Tibial nerve (tissue), 4 donors: ENCODE data around the gene LGALS14. TPM values are rescaled to one million over a fixed set of nuclear protein-coding genes. Genes with fewer than 3 reads are reported as not detected.

Source experiments
- DNase-seq, 2 donors: peaks; one replicate each; pipeline ENCODE4 v3.0.0-alpha.2; 2019; ENCODE audit warnings: low spot score in 2 of 2
- H3K27ac ChIP-seq, 4 donors: fragments of 200-600 bp; sonication (generic) in 3 of 4; one replicate each; pipeline ENCODE4 v1.5.1; 2017 to 2019; ENCODE audit warnings: mild to moderate bottlenecking in 1 of 4
- H3K27me3 ChIP-seq, 2 donors: fragments of 200-600 bp; sonication (generic) in 1 of 2; one replicate each; pipeline versions ENCODE4 v1.5.1 to v1.6.0; 2017 to 2019
- H3K36me3 ChIP-seq, 3 donors: fragments of 200-600 bp; sonication (generic); one replicate each; pipeline ENCODE4 v1.5.1; 2018 to 2019
- H3K4me1 ChIP-seq, 4 donors: fragments of 200-600 bp; sonication (generic) in 3 of 4; one replicate each; pipeline ENCODE4 v1.5.1; 2017 to 2019
- H3K4me3 ChIP-seq, 4 donors: fragments of 200-600 bp; sonication (generic) in 3 of 4; one replicate each; pipeline ENCODE4 v1.5.1; 2017 to 2019; ENCODE audit warnings: mild to moderate bottlenecking in 1 of 4, moderate library complexity in 1 of 4
- H3K9me3 ChIP-seq, 4 donors: fragments of 200-600 bp; sonication (generic) in 3 of 4; one replicate each; pipeline ENCODE4 v1.5.1; 2017 to 2019
- EP300 ChIP-seq, 2 donors: sonication (generic); formaldehyde crosslinking; IDR thresholded peaks; one replicate each; pipeline ENCODE4 v1.6.1; 2017; ENCODE audit warnings: antibody characterized with exemption in 2 of 2, mild to moderate bottlenecking in 1 of 2
- POLR2A ChIP-seq, 2 donors: fragments of 450-650 bp; IDR thresholded peaks; one replicate each; pipeline ENCODE4 v1.6.1; 2017; ENCODE audit warnings: antibody characterized with exemption in 2 of 2, mild to moderate bottlenecking in 2 of 2, moderate library complexity in 2 of 2
- WGBS, 2 donors: methylation state at CpG; one replicate each; pipeline ENCODE4 v1.1.5; 2018; 5-methylcytosine and 5-hydroxymethylcytosine counted together
- total RNA-seq, 4 donors: library from RNA; depleted of rRNA; stranded (reverse); fragments of >200 nt; gene quantifications; one replicate each; pipeline ENCODE4 v1.1.0, GENCODE V29; 2016
- TF ChIP-seq, protein P1 (sequence below), 5 experiments: fragments of 200-600 bp in 3 of 5; fragments of 450-650 bp in 2 of 5; sonication (generic) in 3 of 5; IDR thresholded peaks; one replicate each; pipeline ENCODE4 v1.5.1; 2016 to 2019; ENCODE audit warnings: antibody characterized with exemption in 5 of 5, mild to moderate bottlenecking in 3 of 5, moderate library complexity in 2 of 5

The LGALS14 gene
- total RNA-seq, 4 donors from 2014 or later = not detected

DNA sequence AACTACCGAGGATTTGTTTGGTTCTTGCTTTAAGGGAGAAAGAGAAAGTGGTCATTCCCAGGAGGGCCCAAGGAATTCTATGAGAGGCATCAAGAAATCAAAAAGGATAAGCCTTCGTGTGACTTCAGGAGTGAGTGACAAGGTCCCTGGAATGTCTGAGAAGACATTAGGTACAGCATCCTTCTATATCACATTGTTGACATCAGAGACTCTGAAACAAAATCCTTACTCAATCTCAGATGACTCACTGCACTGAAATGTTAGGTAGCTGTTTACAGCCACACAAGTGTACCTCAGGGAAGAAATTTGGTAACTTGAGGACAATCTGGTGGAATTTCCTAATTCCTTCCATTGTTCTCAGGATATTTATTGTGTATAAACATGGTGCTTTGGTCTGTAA, 7.9 kb upstream of the LGALS14 start:
- WGBS, 2 donors = 53 to 59% methylated on average over 2 of the region's 2 CpGs
- Histone ChIP-seq H3K4me3 (no peak overlapping the region), H3K27ac (no peak overlapping the region), H3K36me3 (no peaks in the 10 kb centered on the region), H3K4me1 (no peaks in the 10 kb centered on the region), H3K9me3 (no peaks in the 10 kb centered on the region), H3K27me3 (no peaks in the 10 kb centered on the region)
- DNase-seq = no peak
- TF ChIP-seq EP300 (IDR thresholded peaks at IDR 0.05) (no peak), POLR2A (IDR thresholded peaks at IDR 0.05) (no peak)
- TF ChIP-seq, protein P1, sequence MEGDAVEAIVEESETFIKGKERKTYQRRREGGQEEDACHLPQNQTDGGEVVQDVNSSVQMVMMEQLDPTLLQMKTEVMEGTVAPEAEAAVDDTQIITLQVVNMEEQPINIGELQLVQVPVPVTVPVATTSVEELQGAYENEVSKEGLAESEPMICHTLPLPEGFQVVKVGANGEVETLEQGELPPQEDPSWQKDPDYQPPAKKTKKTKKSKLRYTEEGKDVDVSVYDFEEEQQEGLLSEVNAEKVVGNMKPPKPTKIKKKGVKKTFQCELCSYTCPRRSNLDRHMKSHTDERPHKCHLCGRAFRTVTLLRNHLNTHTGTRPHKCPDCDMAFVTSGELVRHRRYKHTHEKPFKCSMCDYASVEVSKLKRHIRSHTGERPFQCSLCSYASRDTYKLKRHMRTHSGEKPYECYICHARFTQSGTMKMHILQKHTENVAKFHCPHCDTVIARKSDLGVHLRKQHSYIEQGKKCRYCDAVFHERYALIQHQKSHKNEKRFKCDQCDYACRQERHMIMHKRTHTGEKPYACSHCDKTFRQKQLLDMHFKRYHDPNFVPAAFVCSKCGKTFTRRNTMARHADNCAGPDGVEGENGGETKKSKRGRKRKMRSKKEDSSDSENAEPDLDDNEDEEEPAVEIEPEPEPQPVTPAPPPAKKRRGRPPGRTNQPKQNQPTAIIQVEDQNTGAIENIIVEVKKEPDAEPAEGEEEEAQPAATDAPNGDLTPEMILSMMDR (IDR thresholded peaks at IDR 0.05) = no peak

DNA sequence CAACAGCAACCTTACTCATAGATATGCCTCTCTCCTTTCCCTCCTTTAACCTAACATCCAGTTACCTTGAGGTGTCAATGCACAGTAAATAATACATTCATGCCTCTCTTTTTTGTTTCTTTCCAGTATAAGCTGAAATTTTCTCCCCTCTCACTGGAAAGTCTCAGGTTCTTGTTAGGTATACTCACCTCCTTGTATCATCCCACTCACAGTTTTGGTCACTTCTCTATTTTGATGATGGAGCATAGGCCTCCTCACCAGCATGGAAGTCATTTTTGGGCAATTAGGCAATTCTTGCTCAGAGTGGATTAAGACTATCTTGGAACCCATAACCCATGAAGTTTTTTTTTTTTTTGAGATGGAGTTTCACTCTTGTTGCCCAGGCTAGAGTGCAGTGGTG, 5.7 kb upstream of the LGALS14 start:
- Histone ChIP-seq H3K4me3 (no peak overlapping the region), H3K4me1 (no peaks in the 10 kb centered on the region), H3K27ac (no peak overlapping the region), H3K36me3 (no peaks in the 10 kb centered on the region), H3K27me3 (no peaks in the 10 kb centered on the region), H3K9me3 (no peaks in the 10 kb centered on the region)
- no peak for DNase-seq
- TF ChIP-seq EP300 (IDR thresholded peaks at IDR 0.05) = no peak
- TF ChIP-seq POLR2A (IDR thresholded peaks at IDR 0.05) = no peak
- TF ChIP-seq, protein P1 (IDR thresholded peaks at IDR 0.05) = no peak

DNA sequence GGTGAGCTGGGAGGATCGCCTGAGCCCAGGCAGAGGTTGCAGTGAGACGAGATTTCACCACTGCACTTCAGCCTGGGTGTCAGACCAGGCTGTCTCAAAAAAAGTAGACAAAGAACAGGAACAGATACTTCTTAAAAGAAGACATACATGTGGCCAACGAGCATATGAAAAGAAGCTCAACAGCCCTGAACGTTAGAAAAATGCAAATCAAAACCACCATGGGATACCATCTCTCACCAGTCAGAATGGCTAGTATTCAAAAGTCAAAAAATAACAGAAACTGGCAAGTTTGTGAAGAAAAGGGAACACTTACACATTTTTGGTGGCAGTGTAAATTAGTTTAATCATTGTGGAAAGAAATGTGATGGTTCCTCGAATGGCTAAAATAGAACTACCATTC, 3.0 kb upstream of the LGALS14 start:
- 72% methylated on average over 5 of the region's 5 CpGs for WGBS, 2 donors
- H3K9me3 ChIP-seq = no peaks in the 10 kb centered on the region
- DNase-seq = no peak

DNA sequence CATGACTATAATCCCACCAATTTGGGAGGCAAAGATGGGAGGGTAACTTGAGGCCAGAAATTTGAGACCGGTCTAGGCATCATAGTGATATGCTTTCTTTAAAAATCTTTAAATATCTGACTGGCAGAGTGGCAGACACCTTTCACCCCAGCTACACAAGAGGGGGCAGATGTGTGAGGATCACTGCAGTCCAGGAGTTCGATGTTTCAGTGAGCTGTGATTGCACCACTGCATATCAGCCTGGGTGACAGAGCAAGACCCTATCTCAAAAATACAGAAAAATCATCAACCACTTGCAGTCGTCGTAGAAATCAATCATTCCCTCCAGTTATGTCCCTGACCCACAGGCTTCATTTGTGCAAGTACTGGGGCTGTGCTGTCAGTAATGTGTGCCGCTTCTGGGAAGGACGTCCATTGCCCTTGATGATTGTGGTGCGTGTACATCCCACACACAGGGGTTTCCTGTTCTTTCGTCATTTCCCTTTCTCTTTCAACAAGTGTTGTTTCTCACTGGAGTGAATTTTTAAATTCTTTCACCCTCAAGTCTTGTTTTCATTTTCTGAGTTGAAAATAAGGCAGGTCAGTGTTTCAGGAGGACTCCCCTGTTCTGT, 1.4 kb downstream of the LGALS14 start:
- Histone ChIP-seq H3K9me3 (no peaks in the 10 kb centered on the region), H3K4me1 (no peaks in the 10 kb centered on the region), H3K27me3 (no peaks in the 10 kb centered on the region), H3K4me3 (no peak overlapping the region), H3K27ac (no peak overlapping the region), H3K36me3 (no peaks in the 10 kb centered on the region)
- WGBS, 2 donors = 70 to 75% methylated on average over 8 of the region's 8 CpGs
- DNase-seq = no peak
- TF ChIP-seq EP300 (IDR thresholded peaks at IDR 0.05) = no peak
- TF ChIP-seq, protein P1 (IDR thresholded peaks at IDR 0.05) = no peak
- TF ChIP-seq POLR2A (IDR thresholded peaks at IDR 0.05) = no peak

More for the DNA sequence above, 3.0 kb upstream of the LGALS14 start:
- Histone ChIP-seq H3K4me3 (no peak overlapping the region), H3K36me3 (no peaks in the 10 kb centered on the region), H3K27me3 (no peaks in the 10 kb centered on the region), H3K4me1 (no peaks in the 10 kb centered on the region), H3K27ac (no peak overlapping the region)
- TF ChIP-seq EP300 (IDR thresholded peaks at IDR 0.05) (no peak), POLR2A (IDR thresholded peaks at IDR 0.05) (no peak)
- TF ChIP-seq, protein P1 (IDR thresholded peaks at IDR 0.05) = no peak

DNA sequence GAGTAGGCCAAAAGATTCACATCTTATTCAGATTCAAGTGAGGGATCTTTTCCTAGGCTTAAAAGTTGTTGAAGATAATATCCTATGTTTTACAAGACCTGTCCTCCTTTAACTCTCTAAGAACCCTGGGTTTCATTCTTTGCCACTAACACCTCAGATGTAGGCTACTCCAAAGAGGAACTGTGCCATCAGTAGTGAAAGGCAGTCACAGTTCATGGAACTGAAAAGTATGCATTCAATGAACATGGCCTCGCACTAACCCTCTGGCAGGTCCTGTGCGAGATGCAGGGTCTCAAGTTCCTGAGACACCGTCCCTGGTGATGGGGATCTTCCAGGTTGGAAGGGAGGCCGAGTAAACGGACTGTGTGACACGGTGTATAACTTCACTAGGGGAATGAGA, 4.3 kb downstream of the LGALS14 start:
- no peak for TF ChIP-seq EP300 (IDR thresholded peaks at IDR 0.05)
- TF ChIP-seq, protein P1 (IDR thresholded peaks at IDR 0.05) = no peak
- TF ChIP-seq POLR2A (IDR thresholded peaks at IDR 0.05) = no peak
- Histone ChIP-seq H3K36me3 (no peaks in the 10 kb centered on the region), H3K27me3 (no peaks in the 10 kb centered on the region), H3K4me3 (no peak overlapping the region), H3K27ac (no peak overlapping the region), H3K4me1 (no peaks in the 10 kb centered on the region), H3K9me3 (peaks cover 0 to 4% (median 0%) of the 10 kb centered on the region in 4 donors)
- WGBS, 2 donors = 85 to 89% methylated on average over 6 of the region's 6 CpGs
- no peak for DNase-seq
